NCI-H82 treated with DMSO at 0.1 percent for 48 hours (cell line): ENCODE data around the gene OR2T34.
"Not testable (repeated sequence)": the region's sequence is repeated elsewhere in the genome, so short reads cannot be mapped to it uniquely, and the experiment has no call there.

ENCODE experiments used
- DNase-seq: peaks from one replicate; lab custom pipeline; 2025; ENCODE audit not compliant: unreplicated experiment; lab: John Stamatoyannopoulos, UW

The OR2T34 gene, protein sequence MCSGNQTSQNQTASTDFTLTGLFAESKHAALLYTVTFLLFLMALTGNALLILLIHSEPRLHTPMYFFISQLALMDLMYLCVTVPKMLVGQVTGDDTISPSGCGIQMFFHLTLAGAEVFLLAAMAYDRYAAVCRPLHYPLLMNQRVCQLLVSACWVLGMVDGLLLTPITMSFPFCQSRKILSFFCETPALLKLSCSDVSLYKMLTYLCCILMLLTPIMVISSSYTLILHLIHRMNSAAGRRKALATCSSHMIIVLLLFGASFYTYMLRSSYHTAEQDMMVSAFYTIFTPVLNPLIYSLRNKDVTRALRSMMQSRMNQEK

DNA sequence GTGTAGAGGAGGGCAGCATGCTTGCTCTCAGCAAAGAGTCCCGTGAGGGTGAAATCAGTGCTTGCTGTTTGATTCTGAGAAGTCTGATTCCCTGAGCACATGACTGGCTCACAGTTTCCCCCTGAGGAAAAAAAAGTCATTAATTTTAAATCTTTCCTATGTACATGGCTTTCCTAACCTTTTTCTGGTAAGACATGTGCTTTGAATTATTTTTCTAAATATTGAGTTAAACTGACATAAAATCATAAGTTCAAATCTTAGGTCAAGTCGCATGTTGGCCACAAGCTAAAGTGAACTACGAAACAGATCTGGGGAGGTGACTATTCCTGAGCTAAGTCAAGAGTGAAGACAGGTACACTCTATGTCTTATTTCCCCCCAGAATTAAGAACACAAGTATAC, at the start of gene OR2T34:
OR2T34 (minus strand) TSS at position 101 of the 400 bp plus-strand sequence; CDS start at position 101, 0 bp downstream.
- not testable (repeated sequence) for DNase-seq

DNA sequence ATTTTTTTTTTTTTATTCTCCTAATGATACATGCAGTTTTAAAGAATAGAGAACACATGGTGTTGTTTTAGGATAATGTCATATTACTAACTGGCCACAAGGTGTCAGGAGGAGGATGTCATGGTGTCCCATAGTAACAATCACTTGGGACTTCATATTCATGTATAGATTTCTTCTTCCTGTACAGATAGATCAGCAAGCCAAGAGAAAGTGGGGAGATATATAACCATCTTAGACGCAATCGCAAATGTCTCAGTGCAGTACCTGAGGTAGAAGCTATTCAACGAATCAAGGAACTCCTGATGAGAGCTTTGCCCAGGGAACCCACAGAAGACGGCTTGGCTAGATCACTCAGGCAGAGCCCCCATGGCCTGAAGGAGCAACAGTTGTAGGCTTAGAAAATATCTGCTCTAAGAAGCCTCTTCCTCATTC, 48.0 kb upstream of the OR2T34 start:
- no peak for DNase-seq

DNA sequence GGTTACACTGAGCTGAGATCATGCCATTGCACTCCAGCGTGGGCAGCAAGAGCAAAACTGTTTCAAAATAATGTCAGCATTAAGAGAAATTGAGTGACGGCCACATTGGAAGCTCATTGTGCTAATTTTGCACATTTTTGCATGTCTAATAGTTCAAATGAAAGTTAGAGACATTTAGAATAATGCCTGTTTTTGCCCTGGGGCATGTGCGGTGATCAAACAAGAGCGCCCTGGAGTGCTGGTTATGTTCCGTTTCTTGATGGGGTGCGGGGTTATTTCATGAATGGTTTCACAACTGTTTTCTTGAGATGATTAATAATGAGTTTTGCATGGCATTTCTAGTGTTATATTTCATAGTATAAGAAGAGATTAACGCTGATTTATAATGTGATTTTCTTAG, 47.2 kb upstream of the OR2T34 start:
- no peak for DNase-seq

DNA sequence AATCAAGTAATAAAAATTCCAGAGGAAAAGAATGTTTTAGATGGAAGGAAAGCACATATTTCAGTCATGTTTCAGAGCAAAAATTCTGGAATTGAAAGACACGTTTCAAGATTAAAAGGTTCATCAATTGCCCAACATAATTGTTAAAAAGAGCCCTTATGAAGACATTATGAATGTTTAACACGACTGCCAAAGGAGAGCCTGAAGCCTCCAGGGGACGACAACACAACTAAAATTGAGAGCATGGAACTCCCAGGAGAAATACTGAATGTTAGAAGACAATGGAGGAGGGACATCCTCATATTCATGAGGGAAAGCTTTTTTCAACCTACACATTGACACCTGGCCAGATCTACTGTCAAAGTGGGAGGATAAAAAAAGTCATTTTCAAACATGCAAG, 44.3 kb upstream of the OR2T34 start:
- DNase-seq, result peak; percentile 8

DNA sequence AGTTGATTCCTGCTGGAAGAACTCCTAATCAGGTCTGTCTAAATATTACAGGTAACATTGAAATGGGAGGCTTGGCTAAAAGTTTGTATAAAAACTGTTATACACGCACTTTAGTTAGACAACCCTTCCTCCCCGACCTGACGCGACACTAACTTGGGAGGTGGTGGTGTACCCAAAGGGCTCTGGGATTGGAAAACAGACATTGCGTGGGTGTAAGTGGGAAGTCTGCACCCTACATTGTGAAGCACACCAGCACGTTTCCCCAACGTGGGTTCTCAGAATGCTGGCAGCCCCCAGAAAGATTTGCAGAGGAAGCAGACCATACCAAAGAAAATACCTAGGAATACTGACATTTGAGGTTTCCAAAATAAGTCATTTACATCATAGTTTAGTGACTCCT, 43.6 kb upstream of the OR2T34 start:
- no peak for DNase-seq

DNA sequence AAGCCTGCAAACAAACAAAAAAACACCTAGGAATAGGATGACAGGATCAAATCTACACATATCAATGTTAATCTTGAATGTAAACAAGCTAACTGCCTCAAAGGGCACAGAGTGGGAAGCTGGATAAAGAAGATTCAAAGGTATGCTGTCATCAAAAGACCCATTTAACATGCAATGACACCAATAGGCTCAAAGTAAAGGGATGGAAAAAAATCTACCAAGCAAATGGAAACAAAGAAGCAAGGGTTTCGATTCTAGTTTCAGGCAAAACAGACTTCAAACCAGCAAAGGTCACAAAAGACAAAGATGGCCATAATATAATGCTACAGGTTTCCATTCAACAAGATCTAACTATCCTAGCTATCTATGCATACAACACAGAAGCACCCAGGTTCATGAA, 39.2 kb upstream of the OR2T34 start:
- no peak for DNase-seq

DNA sequence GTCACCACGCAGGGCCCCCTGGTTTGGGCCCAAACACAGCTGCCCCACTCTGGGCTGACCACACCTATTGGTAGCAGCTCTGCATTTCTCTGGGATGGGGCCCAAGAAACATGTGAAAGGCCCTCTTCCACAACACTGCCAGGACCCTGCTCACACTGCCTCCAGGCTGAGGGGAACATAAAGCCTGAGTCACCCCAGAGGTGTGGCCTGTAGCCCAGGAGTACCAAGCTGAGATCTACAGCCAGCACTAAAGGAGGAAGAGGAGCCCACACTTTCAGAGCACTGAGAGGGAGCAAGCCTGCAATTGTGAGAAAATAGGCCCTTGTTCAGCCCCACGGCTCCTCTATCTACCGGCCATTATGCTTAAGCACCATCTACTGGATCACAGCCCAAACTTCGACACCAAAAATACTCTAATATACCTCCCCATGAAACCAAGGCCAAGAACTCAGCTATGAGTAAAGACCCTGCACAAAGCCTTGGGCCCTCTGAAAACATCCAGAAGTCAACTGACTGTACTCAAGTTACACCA, 37.4 kb upstream of the OR2T34 start:
- no peak for DNase-seq

DNA sequence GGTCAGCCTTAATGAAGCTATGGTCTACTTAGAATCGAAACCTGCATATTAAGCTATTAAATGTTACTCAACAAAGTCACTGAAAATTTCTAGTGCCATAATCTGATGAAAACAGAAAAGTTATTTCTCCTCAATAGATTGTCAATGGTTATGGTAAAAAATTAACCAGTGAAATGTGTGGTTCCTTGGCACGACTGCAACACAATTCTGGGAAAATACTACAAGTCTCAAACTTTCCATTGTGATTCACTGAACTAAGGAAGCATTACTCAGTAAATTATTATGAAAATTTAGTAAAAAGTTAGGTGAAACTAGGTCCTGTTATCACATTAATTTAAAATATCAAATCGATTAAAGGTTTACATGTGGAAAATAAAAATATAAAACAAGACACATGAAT, 35.7 kb upstream of the OR2T34 start:
- DNase-seq, result no peak

DNA sequence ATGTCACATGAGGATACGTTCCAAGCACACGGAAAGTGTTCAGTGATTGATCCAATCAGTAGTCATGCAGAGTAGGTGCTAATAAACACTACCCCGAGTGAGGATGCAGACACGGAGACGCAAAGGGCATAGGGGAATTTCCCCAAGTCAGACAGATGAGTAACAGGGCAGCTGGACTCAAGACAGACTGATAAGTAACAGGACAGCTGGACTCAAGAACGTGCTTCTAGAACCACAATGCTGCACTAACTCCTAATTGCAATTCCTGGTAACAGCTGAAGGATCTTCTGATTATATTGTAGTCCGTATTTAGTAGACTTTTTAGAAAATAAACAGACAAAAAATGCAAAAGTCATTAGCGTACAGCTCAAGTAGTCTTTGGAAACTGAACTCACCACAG, 24.8 kb upstream of the OR2T34 start:
- DNase-seq, result no peak

DNA sequence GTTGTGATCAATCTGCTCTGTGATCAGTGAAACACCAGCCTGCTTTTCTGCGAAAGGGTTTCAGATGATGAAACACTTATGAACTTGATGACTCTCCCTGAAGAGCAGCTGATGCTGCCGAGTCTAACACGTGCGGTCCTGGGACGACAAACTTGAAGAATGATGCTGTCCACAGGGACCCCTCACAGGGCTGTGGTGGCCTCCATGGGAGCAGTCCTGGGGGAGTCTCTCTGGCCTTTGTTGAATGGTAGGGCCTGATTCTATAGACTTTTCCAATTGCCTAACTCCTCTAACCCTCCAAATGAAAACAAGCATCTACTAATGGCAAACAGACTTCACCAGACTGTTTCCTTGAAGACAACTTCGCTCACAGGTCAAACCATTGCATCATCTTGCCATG, 23.0 kb upstream of the OR2T34 start, which contains the start of gene OR2T10:
OR2T10 (minus strand) TSS at position 112 of the 400 bp plus-strand sequence. CDS start 3,932 bp downstream, outside the sequence.
- DNase-seq, result no peak

DNA sequence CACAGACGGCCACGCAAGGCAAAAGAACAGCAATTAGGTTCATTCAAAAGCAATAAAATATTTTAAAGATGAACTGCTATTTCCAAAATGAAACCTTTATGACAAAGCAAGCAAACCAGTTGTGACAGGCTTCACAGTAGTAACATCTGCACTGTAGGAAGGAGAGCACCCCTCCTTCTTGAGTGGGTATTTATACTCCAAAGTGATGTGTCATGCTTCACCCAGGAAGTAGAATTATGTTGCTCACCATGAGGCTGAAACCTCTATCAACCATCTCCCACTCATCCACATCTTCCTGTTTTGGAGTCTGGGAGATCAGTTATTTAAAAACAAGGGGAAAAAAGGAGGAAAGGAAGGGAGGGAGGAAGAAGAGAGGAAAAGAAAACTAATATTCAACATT, 22.1 kb upstream of the OR2T34 start:
- no peak for DNase-seq

DNA sequence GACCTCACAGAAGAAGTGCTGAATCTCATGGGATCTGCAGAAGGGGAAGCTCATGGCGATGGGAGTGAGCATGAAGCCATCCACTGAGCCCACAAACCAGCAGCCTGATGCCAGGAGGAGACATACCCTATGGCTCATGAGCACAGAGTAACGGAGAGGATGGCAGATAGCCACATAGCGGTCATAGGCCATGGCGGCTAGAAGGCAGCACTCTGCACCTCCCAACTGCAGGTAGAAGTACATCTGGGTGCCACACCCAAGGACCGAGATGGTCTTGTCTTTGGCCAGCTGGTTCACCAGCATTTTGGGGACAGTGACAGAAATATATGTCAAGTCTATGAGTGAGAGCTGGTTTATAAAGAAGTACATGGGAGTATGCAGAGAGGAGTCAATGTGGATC, 18.7 kb upstream of the OR2T34 start:
- DNase-seq, result no peak

DNA sequence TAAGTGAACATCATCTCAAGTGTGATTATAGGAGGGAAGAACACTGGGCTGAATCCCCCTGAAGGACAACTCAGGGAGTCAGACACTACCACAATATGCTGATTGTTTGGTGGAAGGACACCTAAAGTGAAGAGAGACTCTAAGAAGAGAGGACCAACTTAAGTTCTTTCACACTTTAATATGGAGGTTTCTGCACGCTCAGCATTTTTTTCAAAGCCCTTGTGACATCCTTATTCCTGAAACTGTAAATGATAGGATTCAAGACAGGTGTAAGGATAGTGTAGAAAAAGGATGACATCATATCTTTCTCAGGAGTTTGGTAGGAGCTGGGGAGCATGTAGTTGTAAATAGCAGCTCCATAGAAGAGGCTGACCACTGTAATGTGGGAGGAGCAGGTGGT, 18.1 kb upstream of the OR2T34 start:
- no peak for DNase-seq

DNA sequence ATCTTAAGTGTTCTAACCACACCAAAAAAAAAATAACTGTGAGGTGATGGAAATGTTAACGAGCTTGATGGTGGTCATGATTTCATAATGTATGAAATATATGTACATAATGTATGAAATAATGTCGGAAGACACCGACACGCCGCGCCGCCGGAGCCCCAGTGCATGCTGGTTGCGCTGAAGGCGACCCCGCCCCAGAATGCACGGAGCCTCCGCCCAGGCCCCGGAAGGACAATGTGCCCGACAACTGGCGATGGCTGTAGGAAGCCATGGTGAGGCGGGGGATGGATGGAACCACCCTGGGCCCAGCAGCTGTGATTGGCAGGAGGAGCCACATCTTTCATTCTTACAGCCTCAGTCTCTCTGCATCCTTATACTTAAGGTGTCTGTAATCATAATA, 15.5 kb upstream of the OR2T34 start:
- no peak for DNase-seq

DNA sequence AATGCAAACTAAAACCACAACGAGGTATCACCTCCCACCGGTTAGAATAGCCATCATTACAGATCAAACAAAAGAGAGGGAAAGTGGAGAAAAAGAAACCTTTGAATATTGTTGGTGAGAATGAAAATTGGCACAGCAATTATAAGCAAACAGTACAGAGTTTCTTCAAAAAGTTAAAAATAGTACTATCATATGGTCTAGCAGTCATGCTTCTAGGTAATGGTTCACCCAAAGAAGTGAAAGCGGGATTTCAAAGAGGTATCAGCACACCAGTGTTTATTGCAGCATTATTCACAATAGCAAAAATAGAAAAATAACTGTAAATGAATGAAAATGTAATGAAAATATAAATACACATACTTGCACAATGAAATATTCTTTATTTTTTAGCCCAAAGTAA, 14.8 kb upstream of the OR2T34 start:
- DNase-seq, result no peak

DNA sequence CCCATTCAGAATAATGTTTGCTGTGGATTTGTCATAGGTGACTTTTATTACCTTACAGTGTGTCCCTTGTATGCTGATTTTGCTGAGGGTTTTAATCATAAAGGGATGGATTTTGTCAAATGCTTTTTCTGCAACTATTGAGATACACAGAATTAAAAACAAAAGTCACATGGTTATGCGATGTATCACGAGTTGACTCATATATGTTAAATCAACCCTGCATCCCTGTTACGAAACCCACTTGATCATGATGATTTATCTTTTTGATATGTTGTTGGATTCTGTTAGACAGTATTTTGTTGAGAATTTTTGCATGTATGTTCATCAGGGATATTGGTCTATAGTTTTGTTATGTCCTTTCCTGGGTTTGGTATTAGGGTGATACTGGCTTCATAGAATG, 10.7 kb upstream of the OR2T34 start:
- no peak for DNase-seq

DNA sequence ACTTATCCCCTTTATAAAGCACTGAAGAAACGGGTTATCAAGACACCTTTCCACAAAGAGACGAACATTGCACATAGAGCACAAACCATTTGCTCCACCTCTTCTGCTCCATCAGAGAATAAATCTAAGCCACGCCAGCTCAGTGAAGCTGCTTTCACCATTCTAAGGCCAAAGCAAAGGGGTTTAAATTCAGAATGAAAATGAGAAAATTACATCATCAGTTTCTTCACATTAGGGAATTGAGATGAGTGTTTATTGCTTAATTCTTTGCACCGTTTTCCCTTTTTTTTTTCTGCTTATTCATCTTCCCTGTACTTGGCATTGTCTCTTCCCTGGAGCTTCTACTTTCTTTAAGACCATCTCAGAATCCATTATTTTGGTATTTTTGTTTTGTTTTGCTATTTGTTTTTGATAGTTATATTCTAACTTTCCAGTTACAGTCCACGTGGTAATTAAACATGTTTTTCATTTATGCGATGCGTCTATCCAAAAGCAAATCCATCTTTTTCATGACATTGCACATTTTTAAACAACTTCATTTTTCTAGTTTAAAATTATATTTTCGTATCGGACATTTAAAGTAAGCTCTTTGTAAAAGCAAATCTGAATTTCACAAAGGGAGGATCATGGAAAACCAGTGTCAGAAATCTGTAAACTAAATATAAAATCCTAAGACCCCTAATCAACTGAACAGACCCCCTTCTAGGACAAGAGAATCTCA, 1.9 kb upstream of the OR2T34 start:
- DNase-seq, result no peak

DNA sequence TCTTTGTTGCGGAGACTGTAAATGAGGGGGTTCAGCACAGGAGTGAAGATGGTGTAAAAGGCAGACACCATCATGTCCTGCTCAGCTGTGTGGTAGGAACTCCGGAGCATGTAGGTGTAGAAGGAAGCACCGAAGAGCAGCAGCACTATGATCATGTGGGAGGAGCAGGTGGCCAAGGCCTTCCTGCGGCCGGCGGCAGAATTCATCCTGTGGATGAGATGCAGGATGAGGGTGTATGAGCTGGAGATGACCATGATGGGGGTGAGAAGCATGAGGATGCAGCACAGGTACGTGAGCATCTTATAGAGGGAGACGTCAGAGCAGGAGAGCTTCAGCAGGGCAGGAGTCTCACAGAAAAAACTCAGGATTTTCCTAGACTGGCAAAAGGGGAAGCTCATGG, 701 bp downstream of the OR2T34 start:
- not testable (repeated sequence) for DNase-seq

DNA sequence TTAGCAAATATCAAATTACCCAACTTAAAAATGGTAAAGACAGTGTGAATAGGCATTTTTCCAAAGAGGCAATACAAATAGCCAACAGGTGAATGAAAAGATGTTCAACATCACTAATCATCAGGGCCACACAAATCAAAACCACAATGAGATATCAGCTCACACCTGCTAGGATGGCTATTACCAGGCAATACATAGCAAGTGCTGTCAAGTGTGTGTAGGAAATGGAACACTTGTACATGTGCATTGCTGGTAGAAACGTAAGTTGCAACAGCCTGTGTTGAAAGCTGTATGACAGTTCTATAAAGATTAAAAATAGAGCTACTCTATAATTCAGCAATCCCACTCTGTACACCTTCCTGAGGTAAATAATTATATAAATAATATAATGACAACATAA, 2.5 kb downstream of the OR2T34 start:
- not testable (repeated sequence) for DNase-seq

DNA sequence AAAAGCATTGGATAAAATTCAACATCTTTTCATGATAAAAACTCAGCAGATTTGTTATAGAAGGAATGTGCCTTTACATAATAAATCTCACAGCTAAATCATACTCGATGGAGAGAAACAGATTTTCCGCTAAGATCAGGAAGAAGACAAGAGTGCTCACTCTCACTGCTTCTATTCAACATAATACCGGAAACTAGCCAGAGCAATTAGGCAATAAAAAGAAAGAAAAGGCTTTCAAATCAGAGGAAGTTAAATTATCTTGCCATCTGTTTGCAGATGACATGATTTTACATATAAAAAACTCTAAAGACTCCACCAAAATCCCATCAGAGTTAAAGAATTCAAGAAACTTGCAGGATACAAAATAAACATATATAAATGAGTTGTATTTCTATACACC, 3.7 kb downstream of the OR2T34 start:
- not testable (repeated sequence) for DNase-seq

DNA sequence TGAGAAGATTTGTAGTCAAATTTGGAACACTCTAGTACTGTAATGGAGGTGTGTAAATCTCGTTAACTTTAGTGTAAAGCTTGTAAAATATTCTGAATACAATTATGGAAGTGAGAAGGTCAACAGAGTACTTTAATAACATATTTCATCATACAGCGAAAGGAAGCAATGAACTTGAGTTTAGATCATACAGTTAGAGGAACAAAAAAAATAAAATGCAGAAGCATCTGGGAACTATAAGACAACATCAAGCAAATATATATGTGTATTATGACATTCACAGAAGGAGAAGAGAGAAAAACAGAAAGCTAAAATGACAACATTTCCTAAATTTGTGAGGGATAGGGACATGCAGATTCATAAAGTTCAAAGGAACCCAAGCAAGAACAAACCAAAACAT, 5.5 kb downstream of the OR2T34 start:
- not testable (repeated sequence) for DNase-seq
